GM19099 (cell line): Measurements from ENCODE around the gene LRRC7.

ENCODE experiments used
- POLR2A ChIP-seq: IDR thresholded peaks from 3 replicates; pipeline ENCODE4 v1.6.1; 2011; ENCODE audit warnings: low read depth; ENCODE audit not compliant: insufficient read length; ENCODE audit errors: extremely low read depth

Gene LRRC7

DNA sequence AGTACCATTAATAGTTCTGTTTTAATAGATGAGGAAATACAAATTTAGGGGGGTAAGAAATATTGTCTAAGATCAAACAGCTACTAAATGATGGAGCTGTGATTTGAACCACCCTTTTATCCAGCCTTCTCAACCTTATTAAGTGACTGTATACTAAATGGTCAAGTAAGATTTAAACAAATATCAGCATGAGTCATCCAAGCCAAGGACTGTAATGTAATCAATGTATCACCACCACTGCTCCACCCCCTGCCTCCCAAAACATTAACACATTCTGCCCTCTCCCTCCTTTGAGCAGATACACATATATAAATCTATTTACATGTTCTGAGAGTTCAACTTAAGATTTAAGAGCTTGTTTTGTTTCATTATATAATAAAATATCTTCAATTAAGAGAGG is 578.8 kb downstream of the LRRC7 start:
- TF ChIP-seq POLR2A, result no peak

DNA sequence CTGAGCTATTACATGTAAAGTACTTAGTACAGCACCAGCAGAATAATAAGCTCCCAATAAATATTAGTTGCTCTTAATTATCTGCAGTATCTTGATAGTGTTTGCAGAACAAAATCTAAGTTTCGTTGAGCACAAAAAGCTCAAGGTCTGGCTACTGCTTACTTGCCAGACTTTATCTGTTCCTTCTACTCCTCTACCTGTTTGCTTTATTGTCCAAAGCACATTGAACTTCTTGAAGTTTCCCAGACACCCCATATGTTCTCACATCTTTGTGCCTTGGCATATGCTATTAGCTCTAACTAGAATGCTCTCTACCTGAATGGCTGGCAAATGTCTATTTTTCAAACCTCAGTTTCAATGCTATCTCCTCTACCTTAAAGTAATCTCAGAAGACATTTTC is 582.7 kb downstream of the LRRC7 start:
- no peak for TF ChIP-seq POLR2A

DNA sequence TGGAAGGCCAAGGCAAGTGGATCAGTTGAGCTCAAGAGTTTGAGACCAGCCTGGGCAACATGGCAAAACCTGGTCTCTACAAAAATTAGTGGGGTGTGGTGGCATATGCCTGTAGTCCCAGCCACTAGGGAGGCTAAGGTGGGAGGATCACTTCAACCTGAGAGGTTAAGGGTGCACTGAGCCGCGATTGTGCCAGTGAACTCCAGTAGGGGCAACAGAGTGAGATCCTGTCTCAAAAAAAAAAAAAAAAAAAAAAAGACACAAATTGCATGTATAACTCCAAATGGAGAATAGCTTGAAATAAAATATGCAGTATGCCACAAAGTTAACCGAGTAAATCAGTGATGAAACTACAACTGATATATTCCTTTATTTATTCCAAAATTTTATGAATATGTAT is 586.0 kb downstream of the LRRC7 start:
- no peak for TF ChIP-seq POLR2A

DNA sequence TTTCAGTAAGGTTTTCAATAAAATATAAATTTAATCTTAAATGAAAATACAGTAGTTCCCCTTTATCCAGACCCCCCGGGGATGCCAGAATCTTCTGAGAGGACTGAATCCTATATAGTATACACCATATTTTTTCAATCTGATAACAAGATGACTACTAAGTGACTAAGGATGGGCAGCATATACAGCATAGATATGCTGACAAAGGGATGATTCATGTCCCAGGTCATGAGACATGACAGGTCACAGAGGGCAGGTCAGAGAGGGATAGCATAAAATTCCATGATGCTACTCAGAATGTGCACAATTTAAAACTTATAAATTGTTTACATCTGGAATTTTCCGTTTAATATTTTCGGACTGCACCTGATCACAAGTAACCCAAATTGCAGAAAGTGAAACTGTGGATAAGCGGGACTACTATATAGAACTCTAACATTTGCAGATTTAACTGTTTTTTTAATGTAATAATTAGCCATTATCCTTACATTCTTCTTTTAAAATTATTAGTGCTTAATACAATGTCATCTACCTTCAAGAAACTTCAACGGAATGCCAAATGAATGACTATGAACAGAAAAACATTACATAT is 588.9 kb downstream of the LRRC7 start:
- TF ChIP-seq POLR2A, result no peak

DNA sequence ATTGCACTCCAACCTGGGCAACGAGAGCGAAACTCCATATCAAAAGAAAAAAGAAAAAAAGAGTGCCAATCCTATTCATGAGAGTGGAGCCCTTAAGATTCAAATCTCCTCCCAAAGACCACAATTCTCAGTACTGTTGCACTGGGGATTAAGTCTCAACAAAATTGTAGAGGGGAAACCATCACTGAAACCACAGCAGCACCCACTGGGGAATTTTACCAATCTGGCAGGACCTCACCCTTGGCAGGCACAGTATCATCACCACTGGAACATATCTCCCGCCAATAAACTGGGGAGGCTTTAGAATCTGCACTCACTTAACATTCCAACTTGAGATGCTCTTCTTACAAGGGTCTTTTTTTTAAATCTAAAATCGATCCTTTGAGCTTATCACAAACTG is 596.6 kb downstream of the LRRC7 start:
- TF ChIP-seq POLR2A, result no peak

DNA sequence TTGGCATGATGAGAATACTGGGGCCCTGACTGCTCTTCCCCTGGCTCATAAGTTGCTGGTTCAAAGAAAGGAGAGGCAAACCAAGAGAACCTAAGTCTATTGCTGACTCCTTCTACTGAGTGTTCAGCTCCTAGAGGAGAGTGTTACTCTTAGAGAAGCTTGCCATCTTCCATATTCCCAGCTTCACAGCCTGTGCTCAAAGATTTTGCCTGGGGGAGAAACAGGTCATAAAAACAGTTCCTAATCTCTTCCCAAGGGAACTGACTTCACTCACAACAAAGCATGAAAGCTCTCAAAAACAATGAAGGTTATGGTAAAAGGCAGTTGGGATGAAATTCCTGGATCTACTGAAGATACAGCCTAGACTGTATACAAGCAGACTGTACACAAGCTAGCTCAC is 600.6 kb downstream of the LRRC7 start:
- TF ChIP-seq POLR2A, result no peak

DNA sequence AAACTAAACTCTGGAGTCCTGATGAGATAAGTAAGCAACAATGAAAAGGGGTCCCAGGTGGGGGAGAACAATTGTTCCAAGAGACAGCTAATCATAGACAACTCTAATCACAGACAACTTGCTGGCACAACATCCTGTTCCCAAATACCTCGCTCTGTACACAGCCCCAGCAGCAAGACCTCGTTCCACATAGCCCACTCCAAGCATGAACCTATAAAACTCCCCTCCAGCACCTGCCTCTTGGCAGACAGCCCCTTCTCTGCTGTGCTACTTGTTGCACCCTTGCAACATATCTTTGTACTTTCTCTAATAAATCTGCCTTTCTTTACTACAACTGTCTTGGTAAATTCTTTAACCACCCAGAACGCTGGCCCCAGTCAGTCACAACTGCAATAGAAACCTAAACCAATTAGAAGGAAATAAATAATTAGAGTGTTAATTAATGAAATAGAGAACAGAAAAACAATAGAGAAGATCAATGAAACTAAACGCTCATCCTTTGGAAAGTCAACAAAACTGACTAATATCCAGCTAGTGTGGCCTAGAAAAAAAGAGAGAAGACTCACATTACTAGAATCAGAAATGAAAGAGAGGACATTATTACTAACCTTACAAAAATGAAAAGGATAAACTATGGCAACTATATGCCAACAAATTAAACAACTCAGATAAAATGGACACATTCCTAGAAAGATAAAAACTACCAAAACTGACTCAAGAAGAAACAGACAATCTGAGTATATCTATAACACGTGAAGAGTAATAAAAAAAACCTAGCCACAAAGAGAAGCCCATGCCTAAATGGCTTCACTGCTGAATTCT is 601.5 kb downstream of the LRRC7 start:
- TF ChIP-seq POLR2A, result no peak

DNA sequence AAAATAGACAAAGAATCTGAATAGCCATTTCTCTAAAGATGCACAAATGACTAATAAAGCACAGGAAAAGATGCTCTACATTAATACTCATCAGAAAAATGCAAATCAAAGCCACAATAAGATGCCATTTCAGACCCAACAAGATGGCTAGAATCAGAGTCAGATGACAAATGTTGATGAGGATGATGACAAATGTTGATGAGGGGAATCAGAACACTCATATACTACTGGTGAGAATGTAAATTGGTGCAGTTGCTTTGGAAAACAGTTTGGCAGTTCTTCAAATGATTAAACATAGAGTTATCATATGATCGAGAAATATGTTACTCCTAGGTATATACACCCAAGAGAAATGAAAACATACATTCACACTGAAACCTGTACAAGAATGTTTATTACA is 603.8 kb downstream of the LRRC7 start:
- TF ChIP-seq POLR2A, result no peak
